ENCODE data around the gene CRTC3.
"Not testable (repeated sequence)": the region's sequence is repeated elsewhere in the genome, so short reads cannot be mapped to it uniquely, and the experiment has no call there.

Gene CRTC3

DNA sequence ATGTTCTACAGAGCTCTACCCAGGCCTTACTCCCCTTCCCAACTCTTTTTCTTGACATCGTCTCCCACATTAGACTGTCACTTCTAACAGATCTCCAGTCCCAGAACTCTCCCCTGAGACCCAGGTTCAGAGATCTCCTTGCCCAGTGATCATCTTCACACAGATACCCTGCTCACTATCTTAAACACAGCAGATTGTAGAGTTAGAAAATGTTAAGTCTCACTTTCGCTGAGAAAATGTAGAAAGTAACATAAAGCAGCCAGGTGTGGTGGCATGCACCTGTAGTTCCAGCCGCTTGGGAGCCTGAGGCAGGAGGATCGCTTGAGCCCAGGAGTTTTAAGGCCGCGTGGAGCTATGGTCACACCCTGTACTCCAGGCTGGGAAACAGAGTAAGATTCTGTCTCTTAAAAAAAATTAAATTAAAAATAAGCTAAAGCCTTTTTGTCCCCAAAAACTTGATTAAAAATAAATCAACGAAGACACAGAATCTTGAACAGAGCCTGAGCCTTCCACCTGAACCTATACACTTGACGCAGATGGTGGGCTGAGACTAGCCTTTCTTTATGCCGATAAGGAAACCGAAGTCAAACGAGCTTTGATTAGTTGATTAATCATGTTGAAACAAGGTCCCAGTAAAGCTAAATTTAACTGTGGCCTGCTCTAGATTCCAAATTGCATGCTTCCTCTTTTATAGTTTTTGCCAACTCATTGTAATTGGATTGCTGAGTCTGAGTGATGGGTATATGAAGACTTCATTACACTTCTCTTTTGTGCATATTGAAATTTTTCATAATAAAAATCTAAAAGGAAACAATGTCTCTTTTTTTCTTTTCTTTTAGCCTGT lies 156.1 kb downstream of the CRTC3 start:
- Histone ChIP-seq H3K4me1 (ENCODE audit: insufficient read depth, low read length, poor library complexity, severe bottlenecking) (peaks cover 41% of the 10 kb centered on the region), H3F3A (ENCODE audit: low read depth) (peaks cover 12% of the 10 kb centered on the region), H3K9me3 (ENCODE audit: insufficient read depth, low read depth, low read length) (peaks cover 10% of the 10 kb centered on the region; the same call in 1 of the 2 replicates), H2AFZ (ENCODE audit: low read length) (no peak overlapping the region; the same call in none of the 2 replicates), H3K9me2 (replicated peaks; ENCODE audit: low read depth, low read length) (no peaks in the 10 kb centered on the region), H3K36me3 (ENCODE audit: insufficient read depth, low read length) (no peaks in the 10 kb centered on the region), H3K9ac (ENCODE audit: low read depth, low read length, poor library complexity, severe bottlenecking) (peak overlapping the region; percentile 77), H3K4me2 (ENCODE audit: low read depth, low read length, poor library complexity, severe bottlenecking) (peak overlapping the region; percentile 58), H4K20me1 (ENCODE audit: insufficient read depth, low read length, poor library complexity, severe bottlenecking) (no peaks in the 10 kb centered on the region), H3K79me2 (ENCODE audit: insufficient read depth, low read length) (no peaks in the 10 kb centered on the region), H3K4me3 (ENCODE audit: low read length, poor library complexity, severe bottlenecking) (peak overlapping the region; percentile 42), H3K27me3 (ENCODE audit: insufficient read depth, low read length, poor library complexity, severe bottlenecking) (no peaks in the 10 kb centered on the region)
- TF ChIP-seq, protein P1, sequence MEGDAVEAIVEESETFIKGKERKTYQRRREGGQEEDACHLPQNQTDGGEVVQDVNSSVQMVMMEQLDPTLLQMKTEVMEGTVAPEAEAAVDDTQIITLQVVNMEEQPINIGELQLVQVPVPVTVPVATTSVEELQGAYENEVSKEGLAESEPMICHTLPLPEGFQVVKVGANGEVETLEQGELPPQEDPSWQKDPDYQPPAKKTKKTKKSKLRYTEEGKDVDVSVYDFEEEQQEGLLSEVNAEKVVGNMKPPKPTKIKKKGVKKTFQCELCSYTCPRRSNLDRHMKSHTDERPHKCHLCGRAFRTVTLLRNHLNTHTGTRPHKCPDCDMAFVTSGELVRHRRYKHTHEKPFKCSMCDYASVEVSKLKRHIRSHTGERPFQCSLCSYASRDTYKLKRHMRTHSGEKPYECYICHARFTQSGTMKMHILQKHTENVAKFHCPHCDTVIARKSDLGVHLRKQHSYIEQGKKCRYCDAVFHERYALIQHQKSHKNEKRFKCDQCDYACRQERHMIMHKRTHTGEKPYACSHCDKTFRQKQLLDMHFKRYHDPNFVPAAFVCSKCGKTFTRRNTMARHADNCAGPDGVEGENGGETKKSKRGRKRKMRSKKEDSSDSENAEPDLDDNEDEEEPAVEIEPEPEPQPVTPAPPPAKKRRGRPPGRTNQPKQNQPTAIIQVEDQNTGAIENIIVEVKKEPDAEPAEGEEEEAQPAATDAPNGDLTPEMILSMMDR (conservative IDR thresholded peaks at IDR 0.05; ENCODE audit: low read length): no peak
- no peak for TF ChIP-seq EZH2phosphoT487 (IDR thresholded peaks at IDR 0.05; ENCODE audit: borderline replicate concordance)

DNA sequence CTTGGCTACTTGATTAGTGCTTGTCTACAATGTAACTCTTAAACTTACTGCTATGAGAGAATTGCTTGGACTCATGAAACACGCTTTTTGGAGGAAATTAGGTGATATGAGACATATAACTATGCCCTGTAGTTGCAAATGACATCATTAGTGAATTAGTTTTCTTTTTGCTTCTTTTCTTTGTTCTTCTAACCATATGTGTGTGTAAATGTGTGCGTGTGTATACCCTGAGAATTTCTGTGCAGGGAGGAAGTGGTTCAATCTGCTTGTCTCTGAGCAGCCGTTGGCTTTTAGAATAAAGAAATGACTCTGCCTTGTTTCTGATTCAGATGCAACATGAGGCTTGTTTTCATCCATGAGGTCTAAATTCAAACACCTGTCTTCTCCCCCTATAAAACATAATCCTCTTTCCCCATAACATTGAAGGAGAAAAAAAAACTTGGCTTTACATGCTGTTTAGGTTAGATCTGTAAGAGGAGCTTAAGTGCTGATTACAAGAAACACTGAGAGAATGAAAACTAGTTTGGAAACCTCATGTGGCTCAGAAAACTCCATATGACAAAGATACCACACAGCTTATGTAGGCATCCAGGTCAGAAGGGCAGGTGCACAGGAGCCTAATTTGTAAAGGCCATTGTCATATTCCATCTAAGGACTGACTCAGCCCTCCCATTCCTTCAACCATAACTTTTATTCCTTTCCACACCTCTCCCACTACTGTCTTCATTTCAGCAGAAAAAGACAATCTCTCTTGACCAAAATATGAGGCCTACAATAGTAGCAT lies 156.9 kb downstream of the CRTC3 start:
- Histone ChIP-seq H3K9me3 (ENCODE audit: insufficient read depth, low read depth, low read length) (peaks cover 10% of the 10 kb centered on the region; the same call in 1 of the 2 replicates), H3K9me2 (replicated peaks; ENCODE audit: low read depth, low read length) (no peaks in the 10 kb centered on the region), H3K4me3 (ENCODE audit: low read length, poor library complexity, severe bottlenecking) (peak overlapping the region; percentile 42), H3K4me1 (ENCODE audit: insufficient read depth, low read length, poor library complexity, severe bottlenecking) (peaks cover 49% of the 10 kb centered on the region), H4K20me1 (ENCODE audit: insufficient read depth, low read length, poor library complexity, severe bottlenecking) (no peaks in the 10 kb centered on the region), H3F3A (ENCODE audit: low read depth) (peaks cover 12% of the 10 kb centered on the region), H3K4me2 (ENCODE audit: low read depth, low read length, poor library complexity, severe bottlenecking) (peak overlapping the region; percentile 58), H3K36me3 (ENCODE audit: insufficient read depth, low read length) (no peaks in the 10 kb centered on the region), H3K9ac (ENCODE audit: low read depth, low read length, poor library complexity, severe bottlenecking) (peak overlapping the region; percentile 77), H3K27me3 (ENCODE audit: insufficient read depth, low read length, poor library complexity, severe bottlenecking) (no peaks in the 10 kb centered on the region), H3K79me2 (ENCODE audit: insufficient read depth, low read length) (no peaks in the 10 kb centered on the region), H2AFZ (ENCODE audit: low read length) (peak overlapping the region; percentile 29; the same call in 1 of the 2 replicates)
- no peak for TF ChIP-seq EZH2phosphoT487 (IDR thresholded peaks at IDR 0.05; ENCODE audit: borderline replicate concordance)
- TF ChIP-seq, protein P1 (conservative IDR thresholded peaks at IDR 0.05; ENCODE audit: low read length): no peak

DNA sequence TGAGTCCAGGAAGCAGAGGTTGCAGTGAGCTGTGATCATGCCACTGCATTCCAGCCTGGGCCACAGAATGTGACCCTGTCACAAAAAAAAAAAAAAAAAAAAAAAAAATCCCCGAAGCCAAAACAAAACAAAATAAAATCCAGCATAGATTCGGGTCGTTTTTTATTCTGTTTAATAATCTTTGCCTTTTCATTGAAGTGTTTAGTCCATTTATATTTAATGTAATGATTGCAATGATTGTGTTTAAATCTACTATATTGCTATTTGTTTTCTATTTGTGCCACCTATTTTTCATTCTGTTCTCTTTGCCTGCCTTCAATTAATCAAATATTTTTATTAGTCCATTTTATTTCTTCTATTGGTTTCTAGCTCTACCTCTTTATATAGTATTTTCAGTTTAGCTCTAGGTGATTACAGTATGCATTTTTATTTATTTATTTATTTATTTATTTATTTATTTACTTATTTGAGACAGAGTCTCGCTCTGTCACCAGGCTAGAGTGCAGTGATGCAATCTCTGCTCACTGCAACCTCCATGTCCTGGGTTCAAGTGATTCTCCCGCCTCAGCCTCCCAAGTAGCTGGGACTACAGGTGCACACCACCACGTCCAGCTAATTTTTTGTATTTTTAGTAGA lies 159.7 kb downstream of the CRTC3 start:
- not testable (repeated sequence) for H3K27me3 ChIP-seq (ENCODE audit: insufficient read depth, low read length, poor library complexity, severe bottlenecking); H3K9me3 ChIP-seq (ENCODE audit: insufficient read depth, low read depth, low read length); H3K36me3 ChIP-seq (ENCODE audit: insufficient read depth, low read length); H3K79me2 ChIP-seq (ENCODE audit: insufficient read depth, low read length); H4K20me1 ChIP-seq (ENCODE audit: insufficient read depth, low read length, poor library complexity, severe bottlenecking); H3K9ac ChIP-seq (ENCODE audit: low read depth, low read length, poor library complexity, severe bottlenecking); H2AFZ ChIP-seq (ENCODE audit: low read length); H3K9me2 ChIP-seq (replicated peaks; ENCODE audit: low read depth, low read length); H3K4me3 ChIP-seq (ENCODE audit: low read length, poor library complexity, severe bottlenecking); H3K4me2 ChIP-seq (ENCODE audit: low read depth, low read length, poor library complexity, severe bottlenecking)
- peaks cover 12% of the 10 kb centered on the region for H3F3A ChIP-seq (ENCODE audit: low read depth)
- peaks cover 68% of the 10 kb centered on the region for H3K4me1 ChIP-seq (ENCODE audit: insufficient read depth, low read length, poor library complexity, severe bottlenecking)
